Neural cell (in vitro differentiated cells): Measurements from ENCODE around the gene SH3BGRL. TPM values are rescaled to one million over a fixed set of nuclear protein-coding genes. Genes with fewer than 3 reads are reported as not detected.

Experiments used
- H2AFZ ChIP-seq: fragments of 200-600, 300-800 bp; sonication (generic), shearing (Covaris generic); 2 replicates; pipeline ENCODE4 v1.6.0; 2014; ENCODE audit warnings: low read depth, mild to moderate bottlenecking, antibody characterized with exemption, low read length, moderate library complexity
- H3F3A ChIP-seq: fragments of 200-600 bp; shearing (Covaris generic); 2 replicates; pipeline ENCODE4 v1.6.1; 2016; ENCODE audit warnings: mild to moderate bottlenecking, moderate library complexity, mixed read lengths, antibody characterized with exemption, low read length; ENCODE audit not compliant: insufficient read depth, poor library complexity, severe bottlenecking
- H3K27ac ChIP-seq: fragments of 200-600, 300-800 bp; sonication (generic), shearing (Covaris generic); 2 replicates; pipeline ENCODE4 v1.5.1; 2014; ENCODE audit warnings: mild to moderate bottlenecking, low read length, moderate library complexity
- H3K27me3 ChIP-seq: fragments of 300-800, 200-600 bp; sonication (generic), shearing (Covaris generic); 2 replicates; pipeline ENCODE4 v1.6.0; 2014; ENCODE audit warnings: mild to moderate bottlenecking, low read depth, low read length, moderate library complexity; ENCODE audit not compliant: insufficient read depth
- H3K36me3 ChIP-seq: fragments of 300-800, 200-600 bp; sonication (generic), shearing (Covaris generic); 2 replicates; pipeline ENCODE4 v1.5.1; 2014; ENCODE audit warnings: mild to moderate bottlenecking, antibody characterized with exemption, low read length, moderate library complexity; ENCODE audit not compliant: insufficient read depth
- H3K4me2 ChIP-seq: fragments of 300-800, 200-600 bp; sonication (generic), shearing (Covaris generic); 2 replicates; pipeline ENCODE4 v1.6.0; 2014; ENCODE audit warnings: mild to moderate bottlenecking, low read length
- H3K4me3 ChIP-seq: fragments of 300-800, 200-600 bp; sonication (generic), shearing (Covaris generic); 2 replicates; pipeline ENCODE4 v1.5.1; 2014; ENCODE audit warnings: mild to moderate bottlenecking, low read length, moderate library complexity
- H3K79me2 ChIP-seq: fragments of 200-600 bp; shearing (Covaris generic); replicated peaks from 2 replicates; pipeline ENCODE4 v1.6.0; 2014; ENCODE audit warnings: mild to moderate bottlenecking, low read length, moderate library complexity; ENCODE audit not compliant: insufficient read depth
- H3K9ac ChIP-seq: fragments of 300-800, 200-600 bp; sonication (generic), shearing (Covaris generic); 2 replicates; pipeline ENCODE4 v1.6.1; 2016; ENCODE audit warnings: mild to moderate bottlenecking, low read length, mixed read lengths
- H3K9me2 ChIP-seq: fragments of 200-600 bp; shearing (Covaris generic); 2 replicates; pipeline ENCODE4 v1.6.1; 2016; ENCODE audit warnings: mild to moderate bottlenecking, low read length, mixed read lengths; ENCODE audit not compliant: insufficient read depth
- H3K9me3 ChIP-seq: fragments of 200-600, 300-800 bp; sonication (generic), shearing (Covaris generic); 2 replicates; pipeline ENCODE4 v1.6.1; 2016; ENCODE audit warnings: mild to moderate bottlenecking, mixed run types, low read length, moderate library complexity, mixed read lengths
- H4K20me1 ChIP-seq: fragments of 200-600 bp; shearing (Covaris generic); 2 replicates; pipeline ENCODE4 v1.6.1; 2016; ENCODE audit warnings: mild to moderate bottlenecking, mixed run types; ENCODE audit not compliant: insufficient read depth
- CTCF ChIP-seq: fragments of 450-650 bp; IDR thresholded peaks from 2 replicates; pipeline ENCODE4 v1.5.1; 2014; ENCODE audit warnings: antibody characterized with exemption, mild to moderate bottlenecking, moderate library complexity; ENCODE audit not compliant: poor library complexity, severe bottlenecking
- EP300 ChIP-seq: fragments of 450-650 bp; conservative IDR thresholded peaks from 2 replicates; pipeline ENCODE4 v1.6.1; 2014; ENCODE audit warnings: antibody characterized with exemption, mild to moderate bottlenecking, moderate library complexity; ENCODE audit not compliant: poor library complexity, severe bottlenecking
- EZH2 ChIP-seq: fragments of 200-600, 300-800 bp; shearing (Covaris generic), sonication (generic); IDR thresholded peaks from 2 replicates; pipeline ENCODE4 v1.6.1; 2014; ENCODE audit warnings: antibody characterized with exemption, low read length, borderline replicate concordance, mild to moderate bottlenecking; ENCODE audit not compliant: insufficient read depth, poor library complexity, severe bottlenecking
- MXI1 ChIP-seq: fragments of 450-650 bp; conservative IDR thresholded peaks from 2 replicates; pipeline ENCODE4 v1.6.1; 2014; ENCODE audit warnings: antibody characterized with exemption, mild to moderate bottlenecking; ENCODE audit not compliant: poor library complexity, severe bottlenecking
- POLR2AphosphoS5 ChIP-seq: IDR thresholded peaks from 2 replicates; pipeline ENCODE4 v1.6.1; 2012
- RAD21 ChIP-seq: fragments of 450-650 bp; conservative IDR thresholded peaks from 2 replicates; pipeline ENCODE4 v1.6.1; 2014; ENCODE audit warnings: antibody characterized with exemption, mild to moderate bottlenecking, moderate library complexity
- REST ChIP-seq: IDR thresholded peaks from 2 replicates; pipeline ENCODE4 v1.6.1; 2012; ENCODE audit warnings: borderline replicate concordance
- SMC3 ChIP-seq: fragments of 450-650 bp; conservative IDR thresholded peaks from 2 replicates; pipeline ENCODE4 v1.6.1; 2014; ENCODE audit warnings: antibody characterized with exemption, mild to moderate bottlenecking, moderate library complexity; ENCODE audit not compliant: poor library complexity
- TAF1 ChIP-seq: IDR thresholded peaks from 2 replicates; pipeline ENCODE4 v1.6.1; 2012; ENCODE audit warnings: low read depth
- polyA plus RNA-seq: library from polyadenylated mRNA; depleted of rRNA; stranded (reverse); fragments of >200 nt; gene quantifications from 2 replicates; pipeline ENCODE4 v1.2.3, GENCODE V29; 2014

SH3BGRL gene
- polyA plus RNA-seq, 1 donor from 2014 or later = 120 TPM

GRCh38 chrX:81301877-81302276 is 100.0 kb downstream of the SH3BGRL start:
- Histone ChIP-seq H3K79me2 (no peaks in the 10 kb centered on the region), H2AFZ (no peak overlapping the region), H3K36me3 (no peaks in the 10 kb centered on the region), H3K9me2 (no peaks in the 10 kb centered on the region), H3K4me2 (no peak overlapping the region), H3F3A (no peaks in the 10 kb centered on the region), H3K9ac (no peak overlapping the region), H3K9me3 (no peaks in the 10 kb centered on the region), H3K27me3 (no peaks in the 10 kb centered on the region), H3K4me3 (no peak overlapping the region), H4K20me1 (no peaks in the 10 kb centered on the region), H3K27ac (no peak overlapping the region)
- no peak for TF ChIP-seq RAD21
- TF ChIP-seq MXI1 = no peak
- TF ChIP-seq TAF1 = no peak
- TF ChIP-seq EZH2 = no peak
- no peak for TF ChIP-seq SMC3
- no peak for TF ChIP-seq EP300
- TF ChIP-seq POLR2AphosphoS5 = no peak
- no peak for TF ChIP-seq CTCF
- TF ChIP-seq REST = no peak

- no peaks in the 10 kb centered on the region for H3K27me3 ChIP-seq
- no peaks in the 10 kb centered on the region for H3K36me3 ChIP-seq
- TF ChIP-seq MXI1 (no peak), REST (no peak), CTCF (no peak)
- no peak overlapping the region for H3K4me2 ChIP-seq
- no peak overlapping the region for H3K4me3 ChIP-seq
- H3K9me2 ChIP-seq = no peaks in the 10 kb centered on the region
- no peak overlapping the region for H2AFZ ChIP-seq
- H3F3A ChIP-seq = no peaks in the 10 kb centered on the region
- H3K27ac ChIP-seq = no peak overlapping the region
- no peak overlapping the region for H3K9ac ChIP-seq
- H3K9me3 ChIP-seq = no peaks in the 10 kb centered on the region
- H4K20me1 ChIP-seq = no peaks in the 10 kb centered on the region
- no peaks in the 10 kb centered on the region for H3K79me2 ChIP-seq
Measured at GRCh38 chrX:81304563-81304962, 102.7 kb downstream of the SH3BGRL start.
